ENCODE results near the gene ULK3. TPM values are rescaled to one million over a fixed set of nuclear protein-coding genes. Genes with fewer than 3 reads are reported as not detected.

The ULK3 gene
- total RNA-seq, 2 experiments from 2014 or later = 37.8 to 38.9 TPM

DNA sequence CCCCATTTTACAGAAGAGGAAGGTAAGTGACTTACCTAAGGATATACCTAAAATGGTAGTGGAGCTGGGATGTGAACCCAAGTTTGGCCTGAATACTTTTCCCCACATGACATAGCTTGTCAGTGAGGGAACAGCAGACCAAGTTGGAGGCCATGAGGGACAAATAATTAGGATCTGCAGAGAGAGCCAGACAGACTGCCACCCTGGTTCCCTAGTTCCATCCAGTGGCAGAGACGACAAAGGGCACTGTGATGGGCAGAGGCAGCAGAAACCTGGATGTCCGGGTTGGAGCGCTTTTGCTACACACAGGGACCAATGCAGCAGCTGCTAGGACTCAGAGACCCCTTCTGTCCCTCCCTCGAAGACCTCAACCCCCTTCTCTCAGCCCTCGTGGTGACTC lies 15.3 kb downstream of the ULK3 start:
- ChIA-PET POLR2A (interaction anchor here (1.5 kb wide), 1 partner anchor 211 kb away, joined by 4 read pairs; the partner anchor contains the start of gene CLK3), CTCF (no interaction called here)
- no peak overlapping the region for H3K4me3 ChIP-seq (ENCODE audit: low read length)
- DNase-seq (no peak), ATAC-seq (ENCODE audit: poor library complexity) (no peak)
- intact Hi-C loops (cut with DNase I, micrococcal nuclease) = loop anchor here in 1 of 2 experiments (2.0 kb wide), 1 partner anchor 167 kb away; the partner anchor contains the start of gene SCAMP5
- no peaks in the 10 kb centered on the region for H3K36me3 ChIP-seq (ENCODE audit: insufficient read depth, low read length)
- H3K9me3 ChIP-seq (ENCODE audit: control insufficient read depth in 1 of 2, insufficient read depth in 1 of 2, low read length in 2 of 2) = peaks cover 0 to 8% of the 10 kb centered on the region in 2 experiments
- no peak overlapping the region for H3K27ac ChIP-seq (ENCODE audit: low read depth in 1 of 2, low read length in 2 of 2)
- Mint-ChIP-seq H3K4me3 (no peak overlapping the region), H3K27me3 (peaks cover 33% of the 10 kb centered on the region), H3K4me1 (ENCODE audit: low read depth) (no peaks in the 10 kb centered on the region), H3K36me3 (ENCODE audit: low read depth) (no peaks in the 10 kb centered on the region), H3K27ac (no peak overlapping the region), H3K9me3 (no peaks in the 10 kb centered on the region)
- peaks cover 6% of the 10 kb centered on the region for H3K4me1 ChIP-seq (ENCODE audit: insufficient read depth, low read length)
- peaks cover 20% of the 10 kb centered on the region in 2 experiments for H3K27me3 ChIP-seq (ENCODE audit: control insufficient read depth in 1 of 2, insufficient read depth in 2 of 2, low read length in 2 of 2)
- TF ChIP-seq CTCF (IDR thresholded peaks at IDR 0.05) = no peak

DNA sequence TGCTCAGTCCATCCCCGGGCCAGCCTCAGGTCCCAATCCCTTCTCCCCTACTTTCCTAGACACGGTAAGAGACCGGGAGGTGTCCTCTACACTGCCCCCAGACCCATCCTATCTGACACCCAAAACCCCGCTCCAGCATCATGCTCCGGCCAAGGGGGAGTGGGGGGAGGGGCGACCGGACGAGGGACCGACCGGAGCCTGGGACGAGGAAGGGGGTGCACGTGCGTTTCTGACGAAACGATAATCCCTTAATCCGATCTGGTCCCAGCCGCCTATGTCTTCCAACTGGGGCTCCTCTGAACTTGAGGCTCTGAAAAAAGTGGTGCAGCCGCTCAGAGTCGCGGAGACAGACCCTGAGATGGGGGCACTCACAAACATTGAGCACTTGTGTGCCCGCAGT lies 16.0 kb downstream of the ULK3 start:
- CTCF ChIA-PET = interaction anchor here (1.0 kb wide), 1 partner anchor 33 kb away, joined by 5 read pairs; no protein-coding TSS in a partner anchor
- H3K9me3 Mint-ChIP-seq = no peaks in the 10 kb centered on the region

DNA sequence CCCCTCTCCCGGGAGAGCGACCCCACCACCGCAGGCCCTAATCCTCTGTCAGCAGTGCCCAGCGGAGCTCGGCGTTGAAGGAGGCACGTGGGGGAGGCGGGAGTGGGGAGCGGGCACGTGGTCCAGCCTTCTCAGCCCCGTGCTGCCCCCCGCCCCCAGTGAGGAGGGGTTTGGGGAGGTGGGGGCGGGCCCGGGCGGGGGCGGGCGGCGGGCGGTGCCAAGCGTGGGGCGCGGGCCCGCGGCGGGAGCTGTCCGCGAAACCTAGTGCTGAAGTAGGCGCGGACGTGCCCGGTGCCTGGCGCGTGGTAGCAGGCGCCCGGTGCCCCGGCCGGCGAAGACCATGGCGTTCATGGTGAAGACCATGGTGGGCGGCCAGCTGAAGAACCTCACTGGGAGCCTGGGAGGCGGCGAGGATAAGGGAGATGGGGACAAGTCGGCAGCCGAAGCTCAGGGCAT lies 16.6 kb downstream of the ULK3 start, which contains the start of gene CPLX3:
Gene CPLX3 (plus strand): TSS at position 264 of the 456 bp plus-strand sequence. CDS start 77 bp downstream, at position 341.
- Mint-ChIP-seq H3K36me3 (ENCODE audit: low read depth) (no peaks in the 10 kb centered on the region), H3K4me1 (ENCODE audit: low read depth) (no peaks in the 10 kb centered on the region), H3K9me3 (no peaks in the 10 kb centered on the region), H3K27ac (no peak within 1 kb of the TSS), H3K27me3 (peaks cover 33% of the 10 kb centered on the region), H3K4me3 (no peak within 1 kb of the TSS)
- Histone ChIP-seq H3K9me3 (ENCODE audit: control insufficient read depth in 1 of 2, insufficient read depth in 1 of 2, low read length in 2 of 2) (peaks cover 0 to 8% of the 10 kb centered on the region in 2 experiments), H3K36me3 (ENCODE audit: insufficient read depth, low read length) (no peaks in the 10 kb centered on the region), H3K27me3 (ENCODE audit: control insufficient read depth in 1 of 2, insufficient read depth in 2 of 2, low read length in 2 of 2) (peaks cover 20% of the 10 kb centered on the region in 2 experiments), H3K27ac (ENCODE audit: low read depth in 1 of 2, low read length in 2 of 2) (no peak within 1 kb of the TSS), H3K4me1 (ENCODE audit: insufficient read depth, low read length) (peaks cover 6% of the 10 kb centered on the region), H3K4me3 (ENCODE audit: low read length) (no peak within 1 kb of the TSS)
- ATAC-seq (ENCODE audit: poor library complexity) (peak; percentile 78), DNase-seq (peak in 13 of 14 experiments; percentile 27 to 76 (median 46))
- no peak for TF ChIP-seq CTCF (IDR thresholded peaks at IDR 0.05)
- CTCF ChIA-PET = interaction anchor here (1.0 kb wide), 1 partner anchor 33 kb away, joined by 5 read pairs; no protein-coding TSS in a partner anchor
- POLR2A ChIA-PET = interaction anchor here (1.5 kb wide), 1 partner anchor 210 kb away, joined by 4 read pairs; the partner anchor contains the start of gene CLK3
- intact Hi-C loops (cut with DNase I, micrococcal nuclease) = loop anchor here in 1 of 2 experiments (2.0 kb wide), 1 partner anchor 168 kb away; the partner anchor contains the start of gene SCAMP5

More for the DNA sequence above, 16.0 kb downstream of the ULK3 start:
- no peak for TF ChIP-seq CTCF (IDR thresholded peaks at IDR 0.05)
- intact Hi-C loops (cut with DNase I, micrococcal nuclease) = loop anchor here in 1 of 2 experiments (2.0 kb wide), 1 partner anchor 168 kb away; the partner anchor contains the start of gene SCAMP5
- H3K4me3 ChIP-seq (ENCODE audit: low read length) = no peak overlapping the region
- Mint-ChIP-seq H3K4me3 (no peak overlapping the region), H3K4me1 (ENCODE audit: low read depth) (no peaks in the 10 kb centered on the region), H3K36me3 (ENCODE audit: low read depth) (no peaks in the 10 kb centered on the region), H3K27ac (no peak overlapping the region), H3K27me3 (peaks cover 33% of the 10 kb centered on the region)
- H3K9me3 ChIP-seq (ENCODE audit: control insufficient read depth in 1 of 2, insufficient read depth in 1 of 2, low read length in 2 of 2) = peaks cover 0 to 8% of the 10 kb centered on the region in 2 experiments
- H3K36me3 ChIP-seq (ENCODE audit: insufficient read depth, low read length) = no peaks in the 10 kb centered on the region
- no peak overlapping the region for H3K27ac ChIP-seq (ENCODE audit: low read depth in 1 of 2, low read length in 2 of 2)
- ATAC-seq (ENCODE audit: poor library complexity) (no peak), DNase-seq (no peak)
- POLR2A ChIA-PET = interaction anchor here (1.5 kb wide), 1 partner anchor 211 kb away, joined by 4 read pairs; the partner anchor contains the start of gene CLK3
- H3K27me3 ChIP-seq (ENCODE audit: control insufficient read depth in 1 of 2, insufficient read depth in 2 of 2, low read length in 2 of 2) = peaks cover 20% of the 10 kb centered on the region in 2 experiments
- H3K4me1 ChIP-seq (ENCODE audit: insufficient read depth, low read length) = peaks cover 6% of the 10 kb centered on the region

Data from CD4-positive, alpha-beta T cell (primary cell).